GM10248 (cell line): ENCODE data around the gene RBM28.
"Not testable (repeated sequence)": the region's sequence is repeated elsewhere in the genome, so short reads cannot be mapped to it uniquely, and the experiment has no call there.

Experiments
- CTCF ChIA-PET: fragments of 300-600 bp; sonication (Branson Sonifier 250); formaldehyde crosslinking; extraction: SDS; loops from one replicate; lab custom pipeline; 2021; ENCODE audit warnings: antibody characterized with exemption; lab: Yijun Ruan, JAX
- POLR2A ChIA-PET: fragments of 350-650 bp; sonication (Branson Sonifier 250); formaldehyde crosslinking; extraction: SDS; loops from one replicate; lab custom pipeline; 2020; ENCODE audit warnings: antibody characterized with exemption; lab: Yijun Ruan, JAX
- DNase-seq: peaks from one replicate; pipeline ENCODE4 v3.0.0; 2012; ENCODE audit errors: extremely low spot score
- TF ChIP-seq, protein P1 (sequence below): IDR thresholded peaks from 2 replicates; pipeline ENCODE4 v1.5.1; 2012; ENCODE audit warnings: mild to moderate bottlenecking, low read depth; ENCODE audit errors: extremely low read depth, missing control alignments, control extremely low read depth

The RBM28 gene

DNA sequence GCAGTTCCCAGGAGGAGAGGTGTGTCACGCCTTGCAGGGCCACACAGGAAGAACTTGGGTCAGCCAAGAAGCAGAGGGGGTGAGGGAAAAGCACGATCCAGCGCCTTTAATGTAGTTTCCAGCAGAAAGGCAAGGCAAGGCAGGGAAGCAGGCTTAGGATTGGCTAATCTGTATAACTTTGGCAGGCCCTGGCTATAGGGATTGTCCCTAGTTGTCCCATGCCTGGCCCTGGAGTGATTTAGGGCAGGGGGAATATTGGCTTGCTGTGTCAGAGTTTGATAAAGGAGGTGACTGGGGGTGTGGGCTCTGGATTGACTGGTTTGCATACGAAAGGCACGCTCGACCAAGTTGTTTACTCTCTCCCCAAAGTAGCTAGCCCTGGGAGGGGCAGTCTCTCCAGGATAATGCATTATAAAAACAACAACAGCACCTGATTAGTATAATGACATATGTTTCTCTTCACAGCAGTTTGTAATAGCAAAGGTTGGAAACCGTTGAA lies 44.5 kb downstream of the RBM28 start:
- TF ChIP-seq, protein P1, sequence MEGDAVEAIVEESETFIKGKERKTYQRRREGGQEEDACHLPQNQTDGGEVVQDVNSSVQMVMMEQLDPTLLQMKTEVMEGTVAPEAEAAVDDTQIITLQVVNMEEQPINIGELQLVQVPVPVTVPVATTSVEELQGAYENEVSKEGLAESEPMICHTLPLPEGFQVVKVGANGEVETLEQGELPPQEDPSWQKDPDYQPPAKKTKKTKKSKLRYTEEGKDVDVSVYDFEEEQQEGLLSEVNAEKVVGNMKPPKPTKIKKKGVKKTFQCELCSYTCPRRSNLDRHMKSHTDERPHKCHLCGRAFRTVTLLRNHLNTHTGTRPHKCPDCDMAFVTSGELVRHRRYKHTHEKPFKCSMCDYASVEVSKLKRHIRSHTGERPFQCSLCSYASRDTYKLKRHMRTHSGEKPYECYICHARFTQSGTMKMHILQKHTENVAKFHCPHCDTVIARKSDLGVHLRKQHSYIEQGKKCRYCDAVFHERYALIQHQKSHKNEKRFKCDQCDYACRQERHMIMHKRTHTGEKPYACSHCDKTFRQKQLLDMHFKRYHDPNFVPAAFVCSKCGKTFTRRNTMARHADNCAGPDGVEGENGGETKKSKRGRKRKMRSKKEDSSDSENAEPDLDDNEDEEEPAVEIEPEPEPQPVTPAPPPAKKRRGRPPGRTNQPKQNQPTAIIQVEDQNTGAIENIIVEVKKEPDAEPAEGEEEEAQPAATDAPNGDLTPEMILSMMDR: no peak
- no peak for DNase-seq
- ChIA-PET POLR2A (no interaction called here), CTCF (no interaction called here)

DNA sequence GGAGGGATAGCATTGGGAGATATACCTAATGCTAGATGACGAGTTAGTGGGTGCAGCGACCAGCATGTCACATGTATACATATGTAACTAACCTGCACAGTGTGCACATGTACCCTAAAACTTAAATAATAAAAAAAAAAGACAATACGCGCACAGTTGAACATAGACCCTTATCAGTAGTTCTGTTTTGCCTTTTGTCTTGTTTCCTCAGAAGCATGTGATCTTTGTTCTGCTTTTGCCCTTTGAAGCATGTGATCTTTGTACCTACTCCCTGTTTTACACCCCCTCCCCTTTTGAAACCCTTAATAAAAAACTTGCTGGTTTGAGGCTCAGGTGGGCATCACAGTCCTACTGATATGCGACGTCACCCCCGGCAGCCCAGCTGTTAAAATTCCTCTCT lies 45.7 kb downstream of the RBM28 start:
- DNase-seq, POLR2A ChIA-PET, CTCF ChIA-PET: not testable (repeated sequence)

DNA sequence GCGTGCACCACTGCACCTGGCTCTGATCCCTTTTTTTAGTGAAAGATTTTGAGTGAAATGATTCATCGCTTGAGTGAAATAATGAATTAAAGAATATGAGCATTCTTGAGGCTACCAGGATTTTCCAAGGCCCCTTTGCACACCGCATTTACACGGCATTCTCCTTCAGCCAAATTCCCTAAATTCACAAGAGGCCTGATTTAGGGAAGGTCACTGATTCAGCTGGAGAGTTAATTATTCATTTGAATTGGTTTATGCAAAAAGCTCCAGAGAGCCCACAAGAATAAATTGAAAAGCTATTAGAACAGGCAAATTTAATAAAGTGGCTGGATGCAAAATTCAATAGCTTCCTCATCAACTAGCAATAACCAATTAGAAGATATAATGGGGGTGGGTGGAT lies 56.2 kb downstream of the RBM28 start:
- TF ChIP-seq, protein P1: no peak
- DNase-seq: no peak
- ChIA-PET POLR2A (no interaction called here), CTCF (no interaction called here)

DNA sequence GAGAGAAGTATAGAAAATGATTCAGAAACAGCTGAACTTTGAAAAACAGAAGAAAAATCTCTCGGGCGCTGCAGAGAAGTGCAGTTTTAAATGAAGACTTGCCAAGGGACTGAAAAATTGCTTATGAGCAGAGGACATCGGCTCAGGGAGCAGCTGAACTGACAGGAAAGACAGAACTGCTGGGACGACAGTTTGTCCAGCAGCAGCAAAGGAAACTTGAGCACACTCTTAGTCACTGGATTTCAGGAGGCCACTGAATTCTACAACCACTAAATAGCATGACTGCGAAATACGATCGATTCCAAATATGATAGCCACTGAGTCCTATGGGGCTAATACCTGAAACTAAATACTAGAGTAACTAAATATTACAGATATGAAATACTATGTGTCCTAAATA lies 59.6 kb downstream of the RBM28 start:
- no peak for DNase-seq
- CTCF ChIA-PET: no interaction called here
- TF ChIP-seq, protein P1: no peak
- POLR2A ChIA-PET: no interaction called here

DNA sequence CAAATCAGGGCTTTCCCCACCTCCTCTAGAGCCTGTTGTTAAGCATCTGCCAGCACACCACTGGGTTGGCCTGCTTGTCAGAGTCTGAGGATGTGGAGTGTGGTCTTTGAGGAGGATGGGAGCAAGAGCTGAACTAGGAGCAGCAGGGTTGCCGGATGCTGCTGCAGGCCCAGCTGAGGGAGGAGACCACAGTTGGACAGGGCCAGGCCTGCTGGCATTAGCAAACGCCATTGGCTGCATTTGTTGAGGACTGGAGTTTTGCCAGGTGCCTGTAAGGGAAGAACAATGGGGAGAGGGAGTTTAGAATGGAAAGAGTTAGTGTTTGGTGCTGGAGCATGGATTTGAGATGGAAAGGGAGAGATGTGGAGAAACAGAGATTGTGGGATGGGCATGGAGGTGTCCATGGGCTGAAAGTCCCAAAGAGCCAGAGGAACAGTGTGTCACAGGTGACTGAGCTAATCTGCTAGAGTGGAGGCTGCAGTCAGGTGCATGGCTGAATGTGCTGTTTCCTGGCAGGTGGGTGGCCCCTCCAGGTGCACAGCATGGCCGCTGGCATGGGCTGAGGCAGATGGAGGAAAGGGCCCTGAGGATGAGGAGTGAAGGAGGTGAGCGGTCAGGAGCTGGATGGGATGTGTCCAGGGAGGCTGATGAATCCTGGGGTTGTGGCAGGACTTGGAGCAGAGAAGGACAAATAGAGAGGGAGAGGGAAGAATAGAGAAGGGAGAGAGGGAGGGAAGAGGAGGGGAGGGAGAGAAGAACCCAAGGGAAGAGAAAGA lies 61.9 kb downstream of the RBM28 start:
- TF ChIP-seq, protein P1: no peak
- CTCF ChIA-PET: no interaction called here
- DNase-seq: no peak
- POLR2A ChIA-PET: no interaction called here

DNA sequence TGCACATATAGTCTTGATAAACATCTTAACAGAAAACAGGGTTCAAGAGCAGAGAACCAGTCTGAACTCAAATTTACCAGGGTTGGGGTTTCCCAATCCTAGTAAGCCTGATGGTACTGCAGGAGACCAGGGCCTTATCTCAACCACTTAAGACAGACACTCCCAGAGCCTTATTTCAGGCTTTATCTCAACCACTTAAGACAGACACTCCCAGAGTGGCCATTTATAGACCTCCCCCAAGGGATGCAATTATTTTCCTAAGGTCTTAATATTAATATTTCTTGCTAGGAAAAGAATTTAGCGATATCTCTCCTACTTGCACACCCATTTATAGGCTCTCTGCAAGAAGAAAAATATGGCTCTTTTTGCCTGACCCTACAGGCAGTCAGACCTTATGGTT lies 63.3 kb downstream of the RBM28 start:
- CTCF ChIA-PET, DNase-seq, POLR2A ChIA-PET: not testable (repeated sequence)

DNA sequence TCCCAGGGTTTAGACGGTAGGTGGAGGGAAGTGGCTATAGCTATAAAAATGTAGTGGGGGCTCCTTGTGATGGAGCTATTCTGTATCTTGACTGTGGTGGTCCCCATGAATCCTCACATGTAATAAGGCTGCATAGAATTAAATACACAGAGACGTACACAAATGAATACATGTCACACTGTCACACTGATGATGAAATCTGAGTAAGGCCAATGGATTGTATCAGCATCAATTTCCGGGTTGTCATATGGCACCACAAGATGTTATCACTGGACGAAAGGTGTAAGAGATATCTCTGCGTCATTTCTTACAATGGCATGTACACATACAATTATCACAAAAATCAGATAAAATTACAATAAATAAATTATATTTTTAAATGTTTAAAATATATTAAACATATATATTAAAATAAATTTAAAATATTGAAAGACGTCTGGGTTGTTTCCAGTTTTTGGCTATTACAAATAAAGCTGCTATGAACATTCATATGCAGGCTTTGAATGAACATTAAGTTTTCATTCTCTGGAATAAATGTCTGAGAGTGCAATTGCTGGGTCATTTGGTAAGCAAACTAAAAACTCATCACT lies 64.5 kb downstream of the RBM28 start:
- CTCF ChIA-PET: no interaction called here
- no peak for DNase-seq
- POLR2A ChIA-PET: no interaction called here
- TF ChIP-seq, protein P1: no peak
